Smooth muscle cell (in vitro differentiated cells): ENCODE data around the gene GNG5. TPM values are rescaled to one million over a fixed set of nuclear protein-coding genes. Genes with fewer than 3 reads are reported as not detected.

Experiments
- DNase-seq: peaks from one replicate; lab custom pipeline; 2025; ENCODE audit not compliant: unreplicated experiment; lab: John Stamatoyannopoulos, UW
- H2AFZ ChIP-seq: fragments of 200-600 bp; sonication (generic); 2 replicates; pipeline ENCODE4 v1.6.0; 2016; ENCODE audit warnings: antibody characterized with exemption, low read depth, mild to moderate bottlenecking
- H3F3A ChIP-seq: fragments of 200-600 bp; sonication (generic); 2 replicates; pipeline ENCODE4 v1.6.0; 2017; ENCODE audit warnings: antibody characterized with exemption, low read depth
- H3K27ac ChIP-seq: fragments of 200-600 bp; sonication (generic); 2 replicates; pipeline ENCODE4 v1.5.1; 2016; ENCODE audit warnings: low read depth, mild to moderate bottlenecking
- H3K27me3 ChIP-seq: fragments of 200-600 bp; sonication (generic); 2 replicates; pipeline ENCODE4 v1.6.1; 2016; ENCODE audit warnings: low read depth, mild to moderate bottlenecking
- H3K36me3 ChIP-seq: fragments of 200-600 bp; sonication (generic); 2 replicates; pipeline ENCODE4 v1.5.1; 2016; ENCODE audit warnings: low read depth
- H3K4me1 ChIP-seq: fragments of 200-600 bp; sonication (generic); 2 replicates; pipeline ENCODE4 v1.5.1; 2016; ENCODE audit warnings: low read depth
- H3K4me2 ChIP-seq: fragments of 200-600 bp; sonication (generic); 2 replicates; pipeline ENCODE4 v1.6.0; 2016; ENCODE audit warnings: mild to moderate bottlenecking
- H3K4me3 ChIP-seq: fragments of 200-600 bp; sonication (generic); 2 replicates; pipeline ENCODE4 v1.5.1; 2016; ENCODE audit warnings: mild to moderate bottlenecking
- H3K79me2 ChIP-seq: fragments of 200-600 bp; sonication (generic); 2 replicates; pipeline ENCODE4 v1.6.0; 2016; ENCODE audit warnings: low read depth, mild to moderate bottlenecking
- H3K9ac ChIP-seq: fragments of 200-600 bp; sonication (generic); 2 replicates; pipeline ENCODE4 v1.6.0; 2016; ENCODE audit warnings: low read depth
- H3K9me3 ChIP-seq: fragments of 200-600 bp; sonication (generic); replicated peaks from 2 replicates; pipeline ENCODE4 v1.5.1; 2016; ENCODE audit warnings: low read depth
- H4K20me1 ChIP-seq: fragments of 200-600 bp; sonication (generic); 2 replicates; pipeline ENCODE4 v1.6.0; 2016; ENCODE audit warnings: low read depth
- CTCF ChIP-seq: fragments of 200-600 bp; sonication (generic); IDR thresholded peaks from 2 replicates; pipeline ENCODE4 v1.5.1; 2017; ENCODE audit warnings: borderline replicate concordance, mild to moderate bottlenecking, antibody characterized with exemption; ENCODE audit not compliant: insufficient read depth, poor library complexity, severe bottlenecking
- WGBS: methylation state at CpG from one replicate; pipeline ENCODE4 v1.1.7; 2016; ENCODE audit warnings: low lambda C conversion rate; 5-methylcytosine and 5-hydroxymethylcytosine counted together
- polyA plus RNA-seq: library from polyadenylated mRNA; unstranded; fragments of >200 nt; fragmentation: Nextera tagmentation; extraction: Ambion mirVana; gene quantifications from 2 replicates; pipeline ENCODE4 v1.2.1, GENCODE V29; 2016
- total RNA-seq: library from RNA; depleted of rRNA; stranded (reverse); fragments of >200 nt; gene quantifications from 2 replicates; pipeline ENCODE4 v1.2.3, GENCODE V29; 2014

Gene GNG5
- total and polyA plus RNA-seq, 2 experiments from 2014 or later: 342 to 722 TPM

GRCh38 chr1:84496498-84496897 lies 9.9 kb downstream of the GNG5 start:
- H3K9me3 ChIP-seq: no peaks in the 10 kb centered on the region
- no peak for DNase-seq
- no peaks in the 10 kb centered on the region for H3K27me3 ChIP-seq
- no peak overlapping the region for H3K9ac ChIP-seq
- peaks cover 45% of the 10 kb centered on the region for H4K20me1 ChIP-seq
- TF ChIP-seq CTCF: no peak
- no peaks in the 10 kb centered on the region for H3K4me1 ChIP-seq
- no peak overlapping the region for H3K27ac ChIP-seq
- H2AFZ ChIP-seq: no peak overlapping the region
- no peak overlapping the region for H3K4me3 ChIP-seq
- peaks cover 29% of the 10 kb centered on the region for H3K79me2 ChIP-seq
- peaks cover 40% of the 10 kb centered on the region for H3F3A ChIP-seq
- H3K36me3 ChIP-seq: peaks cover 29% of the 10 kb centered on the region
- H3K4me2 ChIP-seq: no peak overlapping the region
- 98% methylated on average over 3 of the region's 3 CpGs for WGBS

- H3K79me2 ChIP-seq: peaks cover 2% of the 10 kb centered on the region
- peaks cover 33% of the 10 kb centered on the region for H3F3A ChIP-seq
- no peak for DNase-seq
- H3K27me3 ChIP-seq: no peaks in the 10 kb centered on the region
- H4K20me1 ChIP-seq: peaks cover 22% of the 10 kb centered on the region
- TF ChIP-seq CTCF: no peak
- 96% methylated on average over 1 of the region's 1 CpG for WGBS
- no peak overlapping the region for H3K4me2 ChIP-seq
- H2AFZ ChIP-seq: no peak overlapping the region
- no peak overlapping the region for H3K27ac ChIP-seq
- no peaks in the 10 kb centered on the region for H3K9me3 ChIP-seq
- H3K9ac ChIP-seq: no peak overlapping the region
- no peaks in the 10 kb centered on the region for H3K4me1 ChIP-seq
- H3K4me3 ChIP-seq: no peak overlapping the region
- peaks cover 45% of the 10 kb centered on the region for H3K36me3 ChIP-seq
Measured at GRCh38 chr1:84493747-84494146, 12.6 kb downstream of the GNG5 start.

- WGBS: 75% methylated on average over 1 of the region's 1 CpG
- H3K27ac ChIP-seq: no peak overlapping the region
- no peak overlapping the region for H3K4me2 ChIP-seq
Measured at GRCh38 chr1:84492726-84493125, 13.7 kb downstream of the GNG5 start.

More at GRCh38 chr1:84492726-84493125, 13.7 kb downstream of the GNG5 start:
- peaks cover 22% of the 10 kb centered on the region for H4K20me1 ChIP-seq
- no peaks in the 10 kb centered on the region for H3K9me3 ChIP-seq
- H3F3A ChIP-seq: peaks cover 30% of the 10 kb centered on the region
- TF ChIP-seq CTCF: no peak
- H3K4me1 ChIP-seq: no peaks in the 10 kb centered on the region
- DNase-seq: no peak
- peaks cover 39% of the 10 kb centered on the region for H3K36me3 ChIP-seq
- H3K27me3 ChIP-seq: no peaks in the 10 kb centered on the region
- H3K4me3 ChIP-seq: no peak overlapping the region
- peaks cover 8% of the 10 kb centered on the region for H3K79me2 ChIP-seq
- no peak overlapping the region for H2AFZ ChIP-seq
- H3K9ac ChIP-seq: no peak overlapping the region
